HL-60/S4 treated with retinoic acid at 250 ng/mL for 4 days and 3 days (cell line): Measurements from ENCODE around the gene C5orf58.

Experiments
- in situ Hi-C: fragments of 300-500 bp; cut with MboI; formaldehyde crosslinking; loops from 2 replicates; pipeline ENCODE4 v1.7.0; 2022; ENCODE audit warnings: low sequenced_read_pairs

C5orf58 gene

GRCh38 chr5:170232786-170233185 is at the start of gene C5orf58:
C5orf58 (plus strand) TSS chr5:170232985; CDS start chr5:170234977, 1,992 bp downstream.
- in situ Hi-C loops, result loop anchor here (25.0 kb wide), 1 partner anchor 380 kb away; no protein-coding TSS in a partner anchor

- in situ Hi-C loops, result no loop called here
These were observed 48.7 kb upstream of the C5orf58 start for GRCh38 chr5:170183816-170184687.

GRCh38 chr5:170184737-170185136 is 48.0 kb upstream of the C5orf58 start:
- in situ Hi-C loops, result no loop called here

GRCh38 chr5:170186156-170186555 is 46.6 kb upstream of the C5orf58 start:
- in situ Hi-C loops, result no loop called here

- in situ Hi-C loops, result no loop called here
These were observed 45.9 kb upstream of the C5orf58 start for GRCh38 chr5:170186856-170187255.

- in situ Hi-C loops, result no loop called here
These were observed 42.2 kb upstream of the C5orf58 start for GRCh38 chr5:170190436-170191134.

GRCh38 chr5:170192829-170193228 is 40.0 kb upstream of the C5orf58 start:
- in situ Hi-C loops, result no loop called here

- in situ Hi-C loops, result no loop called here
These were observed 36.8 kb upstream of the C5orf58 start for GRCh38 chr5:170195961-170196360.

- in situ Hi-C loops, result no loop called here
These were observed 31.9 kb upstream of the C5orf58 start for GRCh38 chr5:170200876-170201275.

- in situ Hi-C loops, result no loop called here
These were observed 31.5 kb upstream of the C5orf58 start for GRCh38 chr5:170201311-170201710.

- in situ Hi-C loops, result no loop called here
These were observed 30.7 kb upstream of the C5orf58 start for GRCh38 chr5:170202117-170202516.

GRCh38 chr5:170204202-170204601 is 28.6 kb upstream of the C5orf58 start:
- in situ Hi-C loops, result no loop called here

GRCh38 chr5:170206216-170206615 is 26.6 kb upstream of the C5orf58 start:
- in situ Hi-C loops, result no loop called here

- in situ Hi-C loops, result no loop called here
These were observed 25.8 kb upstream of the C5orf58 start for GRCh38 chr5:170206958-170207357.

- in situ Hi-C loops, result no loop called here
These were observed 21.0 kb upstream of the C5orf58 start for GRCh38 chr5:170211575-170212334.

GRCh38 chr5:170216257-170216864 is 16.4 kb upstream of the C5orf58 start:
- in situ Hi-C loops, result no loop called here

GRCh38 chr5:170217831-170218230 is 15.0 kb upstream of the C5orf58 start:
- in situ Hi-C loops, result no loop called here

GRCh38 chr5:170218726-170219125 is 14.1 kb upstream of the C5orf58 start:
- in situ Hi-C loops, result no loop called here

GRCh38 chr5:170219615-170220014 is 13.2 kb upstream of the C5orf58 start:
- in situ Hi-C loops, result no loop called here

GRCh38 chr5:170220191-170220590 is 12.6 kb upstream of the C5orf58 start:
- in situ Hi-C loops, result no loop called here

- in situ Hi-C loops, result no loop called here
These were observed 11.5 kb upstream of the C5orf58 start for GRCh38 chr5:170221327-170221741.
